GM12874 (cell line): Measurements from ENCODE around the gene TCEAL3.

Experiments
- CTCF ChIP-seq: IDR thresholded peaks from 2 replicates; pipeline ENCODE4 v1.5.1; 2011; ENCODE audit warnings: low read depth, mild to moderate bottlenecking, control low read depth, low read length, moderate library complexity; ENCODE audit not compliant: insufficient read depth

Gene TCEAL3

GRCh38 chrX:103573202-103573601 is 34.6 kb upstream of the TCEAL3 start:
- no peak for TF ChIP-seq CTCF

GRCh38 chrX:103584596-103584995 is 23.2 kb upstream of the TCEAL3 start:
- TF ChIP-seq CTCF = no peak

GRCh38 chrX:103585411-103586313 is 22.1 kb upstream of the TCEAL3 start, which contains the start of gene TCEAL4:
TSS of gene TCEAL4 (plus strand) at chrX:103585515. CDS start at chrX:103586676, 1,161 bp downstream.
- TF ChIP-seq CTCF = no peak

- no peak for TF ChIP-seq CTCF
Observed at GRCh38 chrX:103586314-103586646, 21.5 kb upstream of the TCEAL3 start.

- no peak for TF ChIP-seq CTCF
Observed at GRCh38 chrX:103586659-103587058, 21.1 kb upstream of the TCEAL3 start.

GRCh38 chrX:103608306-103608963 is 672 bp downstream of the TCEAL3 start:
- TF ChIP-seq CTCF = no peak

- no peak for TF ChIP-seq CTCF
Observed at GRCh38 chrX:103610282-103610681, 2.5 kb downstream of the TCEAL3 start.
